Endothelial cell of umbilical vein (primary cell): ENCODE measurements around the gene B2M. TPM values are rescaled to one million over a fixed set of nuclear protein-coding genes. Genes with fewer than 3 reads are reported as not detected.

Experiments used
- BruUV-seq: library from RNA; stranded (reverse); fragments of 400-500 nt; replicated peaks from 2 replicates; lab custom pipeline; 2021; lab: Mats Ljungman, UMichigan
- CTCF ChIA-PET: fragments of 300-600, 350-600 bp; sonication (Branson Sonifier 250); formaldehyde crosslinking; loops from one replicate; lab custom pipeline; 2021; ENCODE audit warnings: antibody characterized with exemption, inconsistent platforms; lab: Charles Lee
- POLR2A ChIA-PET: fragments of 300-600, 350-600 bp; sonication (Branson Sonifier 250); formaldehyde crosslinking; loops from one replicate; lab custom pipeline; 2021; ENCODE audit warnings: antibody characterized with exemption, inconsistent platforms; lab: Charles Lee
- DNase-seq: peaks from one replicate; pipeline ENCODE4 v3.0.0-alpha.2; 2011; ENCODE audit warnings: low read depth, low spot score
- FAIRE-seq: peaks from 2 replicates; lab custom pipeline; 2011; peaks lifted over from hg19 to GRCh38; lab: Jason Lieb, UNC
- H2AFZ ChIP-seq: 2 replicates; pipeline ENCODE4 v1.6.0; 2012; ENCODE audit warnings: low read depth, low read length, control low read depth, inconsistent platforms
- H3K27ac ChIP-seq: 2 replicates; pipeline ENCODE4 v1.5.1; 2011; ENCODE audit warnings: low read depth, mild to moderate bottlenecking, control low read depth, low read length, moderate library complexity; ENCODE audit not compliant: insufficient read depth
- H3K27me3 ChIP-seq, 2 experiments: 2 replicates each; pipeline versions ENCODE4 v1.6.0 to v1.6.1; 2011; ENCODE audit warnings: low read length in 2 of 2, mixed read lengths in 1 of 2; ENCODE audit not compliant: control insufficient read depth in 2 of 2, insufficient read depth in 2 of 2
- H3K36me3 ChIP-seq, 2 experiments: 2 replicates in 1 of 2; 3 replicates in 1 of 2; pipeline ENCODE4 v1.5.1; 2011; ENCODE audit warnings: low read length in 2 of 2, mild to moderate bottlenecking in 1 of 2, moderate library complexity in 1 of 2; ENCODE audit not compliant: control insufficient read depth in 2 of 2, insufficient read depth in 2 of 2; ENCODE audit errors: extremely low read depth in 1 of 2
- H3K4me1 ChIP-seq: 3 replicates; pipeline ENCODE4 v1.5.1; 2011; ENCODE audit warnings: mild to moderate bottlenecking, low read length; ENCODE audit not compliant: control insufficient read depth, insufficient read depth; ENCODE audit errors: extremely low read depth
- H3K4me2 ChIP-seq: 2 replicates; pipeline ENCODE4 v1.6.1; 2011; ENCODE audit warnings: low read length, control low read depth, mixed read lengths; ENCODE audit not compliant: insufficient read depth
- H3K4me3 ChIP-seq, 3 experiments: fragments of 200-600 bp in 1 of 3; sonication (generic), shearing (Covaris generic) in 1 of 3; replicated peaks in 1 of 3; 2 replicates each; pipeline ENCODE4 v1.5.1; 2011 to 2016; ENCODE audit warnings: control low read depth in 3 of 3, low read length in 3 of 3, mild to moderate bottlenecking in 2 of 3, inconsistent platforms in 1 of 3, low read depth in 1 of 3, moderate library complexity in 1 of 3; ENCODE audit not compliant: insufficient read depth in 1 of 3
- H3K79me2 ChIP-seq: 2 replicates; pipeline ENCODE4 v1.6.0; 2012; ENCODE audit warnings: low read length, inconsistent platforms; ENCODE audit not compliant: control insufficient read depth, insufficient read depth
- H3K9ac ChIP-seq: replicated peaks from 2 replicates; pipeline ENCODE3; 2011; ENCODE audit warnings: low read length, control low read depth; ENCODE audit not compliant: insufficient read depth; ENCODE audit errors: extremely low read depth
- H3K9me1 ChIP-seq: replicated peaks from 3 replicates; pipeline ENCODE4 v1.6.0; 2011; ENCODE audit warnings: mild to moderate bottlenecking, low read length; ENCODE audit not compliant: control insufficient read depth, insufficient read depth; ENCODE audit errors: extremely low read depth
- H3K9me3 ChIP-seq: replicated peaks from 2 replicates; pipeline ENCODE4 v1.5.1; 2012; ENCODE audit warnings: low read length, inconsistent platforms; ENCODE audit not compliant: control insufficient read depth, insufficient read depth
- H4K20me1 ChIP-seq: replicated peaks from 2 replicates; pipeline ENCODE3; 2011; ENCODE audit warnings: mild to moderate bottlenecking, low read length; ENCODE audit not compliant: control insufficient read depth, insufficient read depth; ENCODE audit errors: extremely low read depth
- EZH2 ChIP-seq: IDR thresholded peaks from 2 replicates; pipeline ENCODE4 v1.6.1; 2012; ENCODE audit warnings: borderline replicate concordance, low read depth, mild to moderate bottlenecking, moderate library complexity, low read length, inconsistent platforms; ENCODE audit not compliant: severe bottlenecking
- FOS ChIP-seq: IDR thresholded peaks from 2 replicates; pipeline ENCODE4 v1.6.1; 2011; ENCODE audit warnings: mild to moderate bottlenecking, low read length, moderate library complexity, borderline replicate concordance; ENCODE audit not compliant: insufficient read depth
- GATA2 ChIP-seq: IDR thresholded peaks from 2 replicates; pipeline ENCODE4 v1.7.0; 2011; ENCODE audit warnings: low read depth, mild to moderate bottlenecking, moderate library complexity, mixed read lengths, low read length; ENCODE audit not compliant: insufficient read length, insufficient read depth
- JUN ChIP-seq: IDR thresholded peaks from 2 replicates; pipeline ENCODE4 v1.6.1; 2011; ENCODE audit warnings: borderline replicate concordance, low read depth; ENCODE audit not compliant: insufficient read length, insufficient read depth
- MYC ChIP-seq: IDR thresholded peaks from one replicate; pipeline ENCODE4 v1.6.1; 2011; ENCODE audit warnings: mild to moderate bottlenecking, low read depth, low read length
- POLR2A ChIP-seq: IDR thresholded peaks from 2 replicates; pipeline ENCODE4 v1.6.1; 2012; ENCODE audit warnings: low read depth, mild to moderate bottlenecking, control low read depth, low read length
- POLR2AphosphoS5 ChIP-seq: IDR thresholded peaks from 2 replicates; pipeline ENCODE4 v1.6.1; 2012; ENCODE audit warnings: low read depth, mild to moderate bottlenecking, control low read depth, low read length, moderate library complexity; ENCODE audit not compliant: insufficient read depth
- dilution Hi-C: fragments of 300-500 bp; cut with MboI; formaldehyde crosslinking; loops from one replicate; pipeline ENCODE4 v1.15.0; 2019; ENCODE audit warnings: low sequenced_read_pairs; ENCODE audit not compliant: extremely low pct_ligation_motif_present
- intact Hi-C: fragments of 100-400 bp; cut with micrococcal nuclease; formaldehyde crosslinking; loops from one replicate; pipeline ENCODE4 v1.10.0; 2022
- polyA plus RNA-seq, 4 experiments: library from polyadenylated mRNA; depleted of rRNA in 3 of 4; stranded (reverse) in 3 of 4; unstranded in 1 of 4; fragments of >200 nt; gene quantifications; 2 replicates each; pipeline versions ENCODE4 v1.2.1 to v1.2.3, GENCODE V29; 2011 to 2012; ENCODE audit warnings: missing spikeins in 1 of 4
- total RNA-seq: library from RNA; stranded (reverse); gene quantifications from 2 replicates; pipeline ENCODE4 v1.2.3, GENCODE V29; 2021
- TF ChIP-seq, protein P1 (sequence below), 2 donors: IDR thresholded peaks; 1 replicate in 1 of 2; 2 replicates in 1 of 2; pipeline ENCODE4 v1.5.1; 2011; ENCODE audit warnings: low read length in 2 of 2, mild to moderate bottlenecking in 2 of 2, moderate library complexity in 2 of 2, control low read depth in 1 of 2, inconsistent platforms in 1 of 2, low read depth in 1 of 2; ENCODE audit not compliant: insufficient read depth in 1 of 2; ENCODE audit errors: extremely low read depth in 1 of 2
- TF ChIP-seq, protein P2 (sequence below): IDR thresholded peaks from 2 replicates; pipeline ENCODE4 v1.6.1; 2011; ENCODE audit not compliant: insufficient read depth, insufficient read length

B2M gene
- total and polyA plus RNA-seq, 2 donors (not counting 3 experiments of a cell fraction or from before 2014, with no cell fraction given): 985 to 5,206 TPM

DNA sequence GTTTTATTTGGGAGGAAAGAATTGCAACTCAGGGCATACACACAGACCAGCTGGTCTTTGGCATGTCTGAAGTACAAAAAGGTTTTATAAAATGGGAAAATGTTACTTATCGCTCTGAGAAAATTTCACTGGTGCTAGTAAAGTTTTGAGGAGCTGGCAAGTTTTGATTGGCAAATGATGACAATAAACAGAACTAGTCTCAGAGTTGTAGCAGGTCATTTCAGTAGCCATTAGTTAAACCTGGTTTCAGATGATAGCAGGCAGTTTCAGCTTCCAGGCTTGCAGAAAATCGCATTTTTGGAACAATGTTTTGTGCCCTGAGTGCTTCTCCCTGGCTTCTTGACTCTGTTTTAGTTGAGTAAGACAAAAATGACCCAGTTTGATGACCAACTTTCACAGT is 10.7 kb downstream of the B2M start:
- Histone ChIP-seq H3K27ac (no peak overlapping the region), H3K4me3 (no peak overlapping the region), H3K36me3 (peaks cover 0 to 11% of the 10 kb centered on the region in 2 experiments), H4K20me1 (no peaks in the 10 kb centered on the region), H3K9me3 (no peaks in the 10 kb centered on the region), H3K4me2 (no peak overlapping the region), H3K79me2 (no peaks in the 10 kb centered on the region), H3K27me3 (no peaks in the 10 kb centered on the region), H3K9me1 (no peaks in the 10 kb centered on the region), H3K9ac (no peak overlapping the region), H3K4me1 (peaks cover 12% of the 10 kb centered on the region), H2AFZ (no peak overlapping the region)
- dilution Hi-C loops: no loop called here
- DNase-seq: no peak
- TF ChIP-seq, protein P1, sequence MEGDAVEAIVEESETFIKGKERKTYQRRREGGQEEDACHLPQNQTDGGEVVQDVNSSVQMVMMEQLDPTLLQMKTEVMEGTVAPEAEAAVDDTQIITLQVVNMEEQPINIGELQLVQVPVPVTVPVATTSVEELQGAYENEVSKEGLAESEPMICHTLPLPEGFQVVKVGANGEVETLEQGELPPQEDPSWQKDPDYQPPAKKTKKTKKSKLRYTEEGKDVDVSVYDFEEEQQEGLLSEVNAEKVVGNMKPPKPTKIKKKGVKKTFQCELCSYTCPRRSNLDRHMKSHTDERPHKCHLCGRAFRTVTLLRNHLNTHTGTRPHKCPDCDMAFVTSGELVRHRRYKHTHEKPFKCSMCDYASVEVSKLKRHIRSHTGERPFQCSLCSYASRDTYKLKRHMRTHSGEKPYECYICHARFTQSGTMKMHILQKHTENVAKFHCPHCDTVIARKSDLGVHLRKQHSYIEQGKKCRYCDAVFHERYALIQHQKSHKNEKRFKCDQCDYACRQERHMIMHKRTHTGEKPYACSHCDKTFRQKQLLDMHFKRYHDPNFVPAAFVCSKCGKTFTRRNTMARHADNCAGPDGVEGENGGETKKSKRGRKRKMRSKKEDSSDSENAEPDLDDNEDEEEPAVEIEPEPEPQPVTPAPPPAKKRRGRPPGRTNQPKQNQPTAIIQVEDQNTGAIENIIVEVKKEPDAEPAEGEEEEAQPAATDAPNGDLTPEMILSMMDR (IDR thresholded peaks at IDR 0.05; ENCODE audit: extremely low read depth in 1 of 2, insufficient read depth in 1 of 2, low read depth in 1 of 2, low read length in 2 of 2): no peak
- TF ChIP-seq POLR2A: no peak
- TF ChIP-seq GATA2: no peak
- no peak for TF ChIP-seq EZH2
- no peak for TF ChIP-seq MYC
- no peak for TF ChIP-seq JUN
- no peak for TF ChIP-seq POLR2AphosphoS5
- no peak for TF ChIP-seq FOS
- TF ChIP-seq, protein P2, sequence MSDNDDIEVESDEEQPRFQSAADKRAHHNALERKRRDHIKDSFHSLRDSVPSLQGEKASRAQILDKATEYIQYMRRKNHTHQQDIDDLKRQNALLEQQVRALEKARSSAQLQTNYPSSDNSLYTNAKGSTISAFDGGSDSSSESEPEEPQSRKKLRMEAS: no peak
- CTCF ChIA-PET: interaction anchor here (0.6 to 2.3 kb wide), 6 partner anchors 8 to 137 kb away, joined by 3 to 13 read pairs (median 4); partner anchors contain the start of genes B2M, PATL2 and TRIM69
- intact Hi-C loops: no loop called here
- FAIRE-seq: no peak
- no TSS peak for BruUV-seq
- POLR2A ChIA-PET: interaction anchor here (1.1 to 2.4 kb wide), 2 partner anchors 8 to 10 kb away, joined by 3 to 10 read pairs; partner anchors contain the start of genes B2M and PATL2
